T-helper 9 cell (primary cell): ENCODE results near the gene RAC3.

Experiments used
- DNase-seq: peaks from one replicate; pipeline ENCODE4 v3.0.0-alpha.2; 2020

The RAC3 gene

DNA sequence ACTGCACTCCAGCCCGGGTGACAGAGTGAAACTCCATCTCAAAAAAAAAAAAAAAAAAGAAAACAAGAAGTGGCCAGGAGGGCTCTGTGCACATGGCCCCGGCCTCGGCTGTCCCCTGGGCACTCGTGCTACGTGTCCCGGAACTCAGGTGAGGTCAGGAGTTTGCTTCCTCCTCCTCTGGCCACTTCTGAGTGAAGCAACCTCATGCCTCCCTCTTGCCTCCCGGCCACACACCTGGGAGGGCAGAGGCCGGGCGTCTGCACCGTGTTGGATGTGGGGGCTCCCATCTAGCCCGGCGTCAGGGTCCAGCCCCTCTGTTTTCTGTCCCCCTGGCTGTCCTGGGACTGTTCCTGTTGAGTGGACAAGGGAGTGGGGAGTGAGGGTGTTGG, 31.9 kb upstream of the RAC3 start:
- DNase-seq, result no peak

DNA sequence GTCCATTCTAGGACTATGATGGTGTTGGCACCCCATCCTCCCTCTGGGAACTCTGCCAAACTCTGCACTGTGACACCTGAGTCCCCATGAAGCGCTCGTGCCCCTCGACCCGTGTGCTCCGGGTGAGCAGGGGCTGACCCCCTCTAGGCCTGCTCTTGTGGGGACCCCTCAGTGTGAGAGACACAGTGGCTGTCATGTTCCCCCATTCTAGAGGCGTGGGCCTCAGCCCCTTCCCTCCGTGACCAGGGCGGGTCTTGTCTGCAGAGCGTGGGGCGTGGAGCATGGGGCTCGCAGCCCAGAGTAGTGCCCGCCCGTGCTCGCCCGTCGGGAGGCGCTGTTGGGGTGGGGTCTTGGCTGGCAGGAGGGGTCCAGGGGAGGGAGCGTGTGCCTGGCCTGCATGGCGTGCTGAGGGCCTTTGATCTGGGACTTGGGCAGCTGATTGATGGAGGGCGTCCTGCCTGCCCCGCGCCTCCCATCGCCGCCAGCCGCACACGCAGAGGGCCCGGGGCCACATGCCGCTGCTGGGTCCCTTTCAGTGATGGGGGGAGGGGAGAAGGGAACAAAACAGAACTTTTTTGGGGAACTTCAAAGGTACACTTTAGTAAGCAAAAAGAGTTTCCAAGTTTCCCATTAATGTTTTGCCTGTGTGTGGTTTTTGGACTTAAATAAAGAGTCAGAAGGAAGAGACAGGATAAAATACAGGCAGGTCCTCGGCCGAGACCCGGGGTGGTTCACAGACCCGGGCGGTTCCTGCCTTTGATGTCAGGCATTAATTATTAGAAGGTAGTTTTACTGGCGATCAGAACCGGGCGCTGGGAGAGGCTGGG, 31.3 kb upstream of the RAC3 start:
- no peak for DNase-seq

DNA sequence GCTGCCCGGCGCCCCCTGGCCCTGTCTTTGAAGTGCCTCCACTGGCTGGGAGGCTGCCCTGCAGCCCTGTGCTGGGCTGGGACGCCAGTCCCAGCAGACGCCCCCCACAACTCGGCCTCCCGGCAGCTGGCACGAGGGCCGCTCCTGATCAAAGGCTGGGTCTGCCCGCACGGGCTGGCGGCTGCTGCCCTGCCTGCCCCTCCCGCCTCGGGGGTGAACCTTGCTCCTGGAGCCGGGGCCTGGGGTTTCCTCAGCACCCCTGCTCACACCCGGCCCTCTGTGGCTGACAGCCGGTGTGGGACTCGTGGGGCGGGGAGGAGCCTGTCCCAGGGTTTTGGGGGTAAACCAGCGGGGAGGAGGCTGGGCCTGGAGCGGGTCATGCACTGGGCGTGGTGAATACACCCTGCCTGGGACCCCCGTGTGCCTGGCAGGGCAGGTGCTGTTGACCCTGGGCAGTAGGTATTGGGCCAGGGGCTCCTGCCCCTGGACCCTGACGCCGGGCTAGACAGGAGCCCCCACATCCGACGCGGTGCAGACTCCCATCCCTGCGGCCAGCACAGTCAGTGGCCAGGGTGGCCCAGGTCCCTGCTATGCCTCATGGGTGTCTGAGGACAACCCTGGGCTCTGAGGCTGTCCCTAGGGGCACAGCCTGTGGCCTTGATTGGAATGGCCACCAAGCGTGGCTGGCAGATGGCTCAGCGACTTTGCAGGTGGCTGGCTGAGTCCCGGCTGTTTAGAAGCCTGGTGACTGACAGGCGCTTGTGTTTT, 30.5 kb upstream of the RAC3 start:
- DNase-seq, result no peak

DNA sequence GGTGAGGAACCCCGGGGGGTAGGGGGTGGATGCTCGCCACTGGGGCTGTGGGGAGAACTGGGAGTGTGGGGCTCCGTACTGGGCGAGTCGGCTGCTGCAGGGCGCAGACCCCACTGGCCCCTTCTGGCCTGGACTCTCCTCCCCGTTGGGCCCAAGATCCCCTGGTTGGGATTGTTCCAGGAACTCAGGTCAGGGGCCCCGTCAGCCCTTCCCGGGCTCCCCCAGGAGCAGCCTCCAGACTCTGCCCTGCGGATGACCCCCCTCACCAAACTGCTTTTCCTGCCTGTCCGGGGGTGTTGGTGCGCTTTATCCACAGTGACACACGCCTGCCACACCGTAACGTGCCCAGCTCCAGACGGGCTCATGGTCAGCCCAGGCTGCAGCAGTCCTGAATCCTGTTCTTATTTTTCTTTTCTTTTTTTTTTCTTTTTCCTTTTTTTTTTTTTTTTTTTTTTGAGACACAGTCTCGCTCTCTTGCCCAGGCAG, 29.9 kb upstream of the RAC3 start:
- DNase-seq, result no peak

DNA sequence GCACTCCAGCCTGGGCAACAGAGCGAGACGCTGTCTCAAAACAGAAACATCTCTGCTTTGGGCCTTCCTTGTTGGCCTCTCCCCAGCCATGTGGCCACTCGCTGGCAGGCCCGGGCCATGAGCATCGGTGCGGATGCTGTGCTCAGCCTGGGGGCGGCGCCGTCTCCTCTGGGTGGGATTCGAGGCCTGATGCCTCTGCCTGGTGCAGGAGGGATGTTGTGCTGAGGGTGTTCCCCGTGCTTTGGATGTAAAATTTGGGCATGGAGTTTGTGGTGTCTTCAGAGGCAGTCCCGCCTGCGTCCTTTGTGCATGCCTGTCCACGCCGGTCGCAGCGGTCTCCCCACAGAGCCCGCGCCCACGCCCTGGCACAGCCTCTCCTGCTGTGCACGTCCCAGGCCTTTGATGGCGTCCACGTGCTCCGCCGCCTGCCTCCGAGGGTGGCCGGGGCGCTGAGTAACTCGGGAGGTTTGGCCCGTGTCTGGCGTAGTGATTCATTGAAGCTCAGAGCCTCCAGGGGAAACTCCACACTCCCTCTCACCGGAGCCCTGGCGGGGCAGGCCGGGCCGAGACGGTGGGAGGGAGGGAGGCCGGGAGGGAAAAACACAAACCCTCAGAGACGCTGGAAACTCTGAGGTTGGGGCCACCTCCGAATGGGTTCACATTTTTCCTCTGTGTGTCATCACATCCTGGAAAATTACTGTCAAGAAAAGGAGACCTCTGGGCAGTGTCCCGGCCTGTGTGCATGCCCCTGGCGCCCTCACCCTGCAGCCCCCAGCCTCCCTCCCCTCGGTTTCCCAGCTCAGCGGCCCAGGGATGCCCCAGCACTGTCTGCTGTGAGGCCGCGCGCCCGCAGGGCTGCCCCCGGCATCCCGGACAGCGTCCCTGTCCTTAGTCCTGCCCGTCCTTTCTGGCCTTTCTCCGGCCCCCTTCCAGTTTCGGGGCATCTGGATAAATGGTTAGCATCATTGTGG, 27.8 kb upstream of the RAC3 start:
- no peak for DNase-seq

DNA sequence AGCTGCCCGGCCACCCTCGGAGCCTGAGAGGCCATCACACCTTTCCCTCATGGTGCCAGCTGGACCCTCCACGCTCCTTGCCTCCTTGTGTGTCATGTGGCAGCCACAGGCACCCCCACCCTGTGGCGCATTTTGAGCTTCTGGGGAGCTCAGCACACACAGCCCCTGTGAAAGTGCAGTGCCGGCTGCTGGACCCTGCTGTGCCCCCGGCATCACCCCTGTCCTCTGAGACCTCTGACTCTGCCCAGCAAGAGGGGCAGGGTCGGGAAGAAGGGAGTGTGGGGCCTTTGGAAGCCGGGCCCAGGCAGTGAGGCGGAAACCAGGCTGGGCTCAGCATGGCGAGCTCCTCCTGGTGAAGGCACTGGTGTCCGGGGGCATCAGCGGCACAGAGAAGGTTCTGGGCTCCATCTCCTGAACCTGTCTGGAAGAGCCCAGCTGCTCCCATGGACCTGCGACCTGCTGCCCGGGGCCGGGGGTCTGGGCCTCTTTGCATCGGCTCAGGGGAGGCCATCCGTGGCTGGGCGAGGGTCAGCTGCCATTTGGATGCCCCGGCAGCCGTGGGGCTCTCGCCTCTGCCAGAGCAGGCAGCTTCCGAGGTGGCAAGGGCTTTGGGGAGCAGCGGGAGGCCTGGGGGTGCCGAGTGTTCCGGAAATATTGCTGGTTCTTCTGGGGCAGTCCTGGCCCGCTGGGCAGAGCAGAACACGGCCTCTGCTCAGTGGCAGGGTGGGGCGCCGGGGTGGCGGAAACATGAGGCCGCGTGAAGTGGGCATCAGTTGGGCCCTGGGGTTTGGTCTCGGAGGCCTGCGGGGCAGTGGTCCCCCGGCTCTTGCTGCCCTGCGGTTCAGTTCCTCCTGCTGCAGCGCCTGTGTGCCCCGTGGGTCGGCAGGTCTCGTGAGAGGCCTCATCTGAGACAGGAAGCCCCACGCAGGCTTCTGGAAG, 26.7 kb upstream of the RAC3 start:
- no peak for DNase-seq

DNA sequence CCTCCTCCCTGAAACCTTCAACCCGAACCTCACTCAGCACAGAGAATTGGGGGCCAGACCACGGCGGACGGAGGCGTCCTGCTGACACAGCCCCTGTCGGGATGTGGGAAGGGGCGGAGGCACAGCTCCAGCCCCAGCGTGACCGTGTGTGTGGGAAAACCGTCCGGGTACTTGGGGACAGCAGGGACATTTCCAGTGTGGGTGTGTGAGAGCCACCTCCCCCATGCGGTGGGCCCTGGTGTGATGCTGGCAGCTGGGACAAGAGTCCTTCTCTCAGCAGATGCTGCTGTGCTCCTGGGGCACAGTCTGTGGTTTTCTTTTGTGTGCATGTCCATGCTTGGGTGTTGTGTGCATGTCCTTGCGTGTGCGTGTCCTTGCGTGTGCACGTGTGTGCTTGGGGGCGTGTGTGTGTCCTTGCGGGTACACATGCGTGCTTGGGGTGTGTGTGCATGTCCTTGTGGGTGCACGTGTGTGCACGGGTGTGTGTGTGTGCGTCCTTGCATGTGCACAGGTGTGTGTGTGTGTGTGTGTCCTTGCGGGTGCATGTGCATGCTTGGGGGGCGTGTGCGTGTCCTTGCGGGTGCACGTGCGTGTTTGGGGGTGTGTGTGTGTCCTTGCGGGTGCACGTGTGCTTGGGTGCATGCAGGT, 25.7 kb upstream of the RAC3 start:
- no peak for DNase-seq

DNA sequence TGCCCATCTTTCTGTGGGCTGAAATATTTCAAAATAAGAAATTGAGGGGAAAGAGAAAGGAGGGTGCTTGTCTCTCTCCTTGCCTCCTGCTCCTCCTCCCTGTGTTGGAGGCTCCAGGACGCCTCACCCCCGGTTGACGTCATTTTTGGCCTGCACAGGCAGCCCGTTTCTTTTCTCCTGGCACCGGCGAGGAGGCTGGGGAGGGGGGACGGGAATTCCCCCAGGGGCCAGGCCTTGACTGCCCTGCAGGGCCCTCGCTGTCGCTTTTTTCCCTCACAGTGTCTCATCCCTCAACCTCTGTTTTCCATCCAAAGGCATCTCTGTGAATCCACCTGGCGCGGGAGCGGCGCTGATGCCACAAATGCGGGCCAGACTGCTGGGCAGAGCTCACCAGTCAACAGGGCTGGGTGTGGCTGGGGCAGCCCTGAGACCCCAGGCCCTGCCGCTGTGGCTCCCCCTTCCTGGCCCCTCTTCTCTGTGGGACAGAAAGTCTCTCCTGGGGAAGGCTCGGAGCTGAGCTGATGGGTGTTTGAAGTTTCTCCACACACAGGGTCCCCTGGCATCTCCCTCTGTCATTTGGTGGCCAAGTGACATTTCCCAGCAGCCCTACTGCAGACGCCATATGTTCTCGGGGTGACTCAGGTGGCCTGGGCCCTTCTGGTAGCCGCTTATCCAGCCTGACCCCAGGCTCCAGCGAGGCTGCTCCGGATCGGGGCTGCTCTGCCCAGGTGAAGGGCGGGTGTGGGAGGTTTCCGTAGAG, 24.8 kb upstream of the RAC3 start:
- DNase-seq, result no peak

DNA sequence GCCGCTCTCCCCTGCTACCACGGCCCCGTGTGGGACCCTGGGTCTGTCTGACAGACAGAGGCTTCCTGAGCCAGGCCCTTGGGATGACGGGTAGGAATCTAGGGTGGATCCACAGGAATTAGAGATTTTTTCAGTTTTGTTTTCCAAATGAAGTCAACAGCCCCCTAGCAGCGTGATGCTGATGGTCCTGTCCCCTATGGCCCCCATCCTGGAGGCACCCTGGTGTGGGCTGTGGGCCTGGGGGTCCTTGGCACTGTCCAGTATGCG, 24.3 kb upstream of the RAC3 start:
- no peak for DNase-seq

DNA sequence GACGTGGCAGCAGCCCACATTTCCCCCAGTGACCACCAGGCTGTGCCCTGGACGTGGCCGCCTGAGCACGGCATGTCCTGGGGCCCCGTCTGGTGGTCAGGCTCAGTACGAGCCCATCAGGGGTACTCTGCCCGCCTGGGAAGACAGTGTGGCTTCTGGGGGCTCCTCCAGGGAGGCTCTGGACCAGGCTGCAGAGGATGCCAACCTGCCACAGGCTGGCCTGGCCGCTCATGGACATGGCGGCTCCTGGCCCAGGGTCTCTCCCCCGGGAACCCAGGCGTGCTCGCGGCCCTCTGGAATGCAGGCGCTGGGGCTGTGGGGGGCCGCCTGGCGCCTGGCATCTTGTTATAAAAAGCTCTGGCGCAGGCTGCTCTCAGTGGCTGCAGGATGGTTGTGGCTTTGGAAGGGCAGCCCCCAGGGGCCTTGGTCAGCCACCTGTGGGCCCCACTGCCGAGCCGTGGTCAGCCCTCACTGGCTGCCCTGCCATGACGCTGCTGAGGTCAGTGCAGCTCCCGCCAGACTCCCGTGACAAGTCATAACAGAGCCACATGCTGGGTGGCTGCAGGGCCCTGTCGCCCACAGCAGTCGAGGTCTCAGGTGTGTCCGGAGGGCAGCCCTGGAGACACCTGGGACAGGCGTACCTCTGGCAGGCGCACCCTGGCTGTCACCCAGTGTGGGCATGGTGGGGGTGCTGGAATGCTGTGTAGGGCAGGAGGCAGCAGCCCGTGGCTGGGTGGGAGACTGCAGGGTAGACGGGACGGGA, 23.8 kb upstream of the RAC3 start:
- no peak for DNase-seq

DNA sequence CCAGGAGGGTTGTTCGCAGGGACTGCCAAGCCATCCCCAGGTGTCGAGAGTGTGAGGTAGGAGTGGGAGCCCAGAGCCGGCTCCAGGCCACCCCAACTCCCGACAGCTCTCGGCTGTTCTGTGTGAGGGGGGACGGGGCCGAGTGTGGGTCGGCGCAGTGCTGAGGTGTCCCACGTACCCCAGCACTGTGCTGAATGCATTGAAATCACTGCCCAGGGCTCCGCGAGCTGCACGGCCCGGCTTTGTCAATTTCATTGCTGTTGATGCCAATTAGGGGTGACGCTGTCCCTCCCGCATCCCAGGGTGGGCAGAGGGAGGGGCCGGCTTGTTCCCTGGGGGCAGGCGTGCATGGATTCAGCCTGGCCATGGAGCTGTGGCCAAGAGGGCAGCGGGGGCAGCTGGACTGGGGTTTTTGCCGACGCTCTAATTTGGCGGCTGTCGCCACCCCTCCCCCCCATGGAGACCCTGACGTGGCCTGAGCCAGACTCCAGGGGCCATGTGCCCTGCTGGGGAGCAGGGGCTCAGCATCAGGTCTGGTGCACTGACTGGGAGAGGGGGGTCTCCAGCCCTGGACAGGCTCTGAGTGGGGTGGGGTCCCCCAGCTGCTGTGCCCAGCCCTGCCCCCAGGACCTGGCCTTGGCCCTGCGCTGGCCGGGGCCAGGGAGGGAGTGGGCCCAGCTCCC, 23.1 kb upstream of the RAC3 start:
- no peak for DNase-seq

DNA sequence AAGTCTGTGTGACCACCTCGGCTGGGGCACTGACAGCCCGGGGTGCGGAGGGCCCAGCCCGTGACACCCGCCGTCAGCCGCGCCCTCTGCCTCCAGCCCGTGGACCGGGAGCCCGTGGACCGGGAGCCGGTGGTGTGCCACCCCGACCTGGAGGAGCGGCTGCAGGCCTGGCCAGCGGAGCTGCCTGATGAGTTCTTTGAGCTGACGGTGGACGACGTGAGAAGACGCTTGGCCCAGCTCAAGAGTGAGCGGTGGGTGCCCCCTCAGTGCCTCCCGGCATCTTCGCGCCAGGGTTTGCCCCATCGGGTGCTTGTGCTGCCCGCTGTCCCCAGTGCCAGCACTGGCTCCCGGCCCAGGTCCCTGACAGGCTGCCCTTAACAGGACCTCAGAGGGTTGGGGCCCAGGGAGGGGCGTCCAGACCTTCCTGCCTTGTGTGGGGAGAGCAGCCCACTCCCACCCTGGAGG, 22.5 kb upstream of the RAC3 start:
- DNase-seq, result no peak

DNA sequence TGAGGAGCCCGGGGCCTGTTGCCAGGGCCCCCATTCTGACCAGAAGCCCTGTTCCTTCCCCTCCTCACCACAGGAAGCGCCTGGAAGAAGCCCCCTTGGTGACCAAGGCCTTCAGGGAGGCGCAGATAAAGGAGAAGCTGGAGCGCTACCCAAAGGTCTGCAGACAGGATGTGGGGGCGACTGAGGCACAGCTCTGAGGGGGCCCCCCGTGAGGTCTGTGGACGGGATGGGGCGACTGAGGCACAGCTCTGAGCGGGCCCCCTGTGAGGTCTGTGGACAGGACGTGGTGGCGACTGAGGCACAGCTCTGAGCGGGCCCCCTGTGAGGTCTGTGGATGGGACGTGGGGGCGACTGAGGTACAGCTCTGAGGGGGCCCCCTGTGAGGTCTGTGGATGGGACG, 22.1 kb upstream of the RAC3 start:
- no peak for DNase-seq

DNA sequence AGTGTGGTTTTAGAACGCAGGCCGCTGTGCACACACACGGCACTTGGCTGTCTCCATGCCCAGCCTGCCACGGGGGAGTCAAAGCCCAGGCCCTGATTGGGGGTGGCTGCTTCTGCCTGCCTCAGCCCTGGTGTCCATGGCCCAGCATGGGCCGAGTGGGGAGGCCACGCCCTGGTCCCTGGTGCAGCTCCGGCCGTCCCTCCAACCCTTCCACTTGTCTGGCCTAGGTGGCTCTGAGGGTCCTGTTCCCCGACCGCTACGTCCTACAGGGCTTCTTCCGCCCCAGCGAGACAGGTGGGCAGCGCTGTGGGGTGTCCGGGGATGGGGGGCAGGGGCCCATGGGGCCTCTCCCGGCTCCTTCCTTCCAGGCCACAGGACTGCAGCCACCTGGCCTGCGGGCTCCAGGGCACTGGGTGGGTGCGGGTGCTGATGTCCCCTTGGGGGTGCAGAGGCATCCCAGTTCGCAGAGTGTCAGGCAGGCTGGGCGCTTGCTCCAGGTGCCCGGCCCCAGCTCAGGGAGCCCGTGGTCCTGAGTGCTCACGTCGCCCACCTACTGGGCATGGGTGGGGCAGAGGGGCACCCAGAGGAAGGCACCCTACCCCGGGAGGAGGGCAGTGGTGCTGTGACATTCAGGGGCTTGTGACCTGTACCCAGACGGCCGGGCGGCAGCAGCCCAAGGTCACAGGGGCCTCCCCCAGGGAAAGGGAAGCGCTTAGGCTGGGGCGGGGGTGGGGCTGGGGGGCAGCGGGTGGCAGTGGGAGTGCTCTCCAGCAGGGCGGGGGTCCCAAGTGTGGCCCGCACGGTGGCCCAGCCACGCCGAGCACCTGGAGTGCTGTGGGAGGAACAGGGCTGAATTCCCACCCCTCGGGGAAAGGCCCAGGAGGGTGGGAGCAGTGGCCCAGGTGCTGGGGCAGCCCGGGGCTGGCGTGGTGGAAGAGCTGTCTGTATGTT, 20.6 kb upstream of the RAC3 start:
- no peak for DNase-seq

DNA sequence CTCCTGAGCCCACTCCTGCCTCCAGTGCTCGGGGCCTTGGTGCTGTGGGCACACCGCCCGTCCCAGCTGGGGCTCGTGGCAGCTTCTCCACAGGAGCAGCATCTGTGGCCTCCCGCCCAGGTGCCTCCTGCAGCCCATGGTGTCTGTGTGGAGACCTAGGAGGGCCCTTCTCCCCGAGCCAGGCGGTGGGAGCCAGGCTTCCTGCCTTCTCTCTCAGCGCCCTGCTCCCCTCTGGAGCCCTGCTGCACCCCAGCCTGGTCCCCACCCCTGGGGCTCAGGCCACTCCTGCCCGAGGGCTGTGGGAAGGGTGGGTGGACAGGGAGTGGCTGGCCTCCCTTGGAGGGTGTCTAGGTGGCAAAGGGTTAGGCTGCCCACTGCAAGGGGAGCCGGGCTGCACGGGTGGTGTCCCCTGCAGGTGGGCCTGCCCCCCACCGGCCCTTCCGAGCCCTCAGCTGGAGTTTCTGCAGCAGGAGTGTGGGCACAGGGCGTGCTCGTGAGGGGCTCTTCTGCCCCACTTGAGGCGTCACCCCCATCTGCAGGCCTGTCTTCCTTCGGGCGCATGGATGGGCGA, 19.8 kb upstream of the RAC3 start:
- no peak for DNase-seq

DNA sequence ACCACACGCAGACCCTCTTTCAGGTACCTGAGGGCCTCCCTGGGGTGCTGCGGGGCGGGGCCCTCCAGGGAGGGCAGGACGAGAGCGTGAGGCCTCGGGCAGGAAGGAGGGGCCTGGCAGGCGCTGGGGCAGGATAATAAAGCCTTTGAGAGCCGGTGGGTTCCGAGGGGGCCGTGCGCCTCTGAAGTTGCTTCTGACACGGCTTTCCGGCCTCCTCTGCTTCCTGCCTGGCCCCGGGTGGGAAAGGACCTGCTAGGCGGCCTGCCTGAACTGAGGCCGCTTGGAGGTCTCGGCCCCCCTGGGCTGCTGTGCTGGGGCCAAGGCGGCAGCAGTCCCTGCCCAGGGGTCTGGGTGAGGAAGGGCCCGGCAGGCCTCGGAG, 19.2 kb upstream of the RAC3 start:
- no peak for DNase-seq

DNA sequence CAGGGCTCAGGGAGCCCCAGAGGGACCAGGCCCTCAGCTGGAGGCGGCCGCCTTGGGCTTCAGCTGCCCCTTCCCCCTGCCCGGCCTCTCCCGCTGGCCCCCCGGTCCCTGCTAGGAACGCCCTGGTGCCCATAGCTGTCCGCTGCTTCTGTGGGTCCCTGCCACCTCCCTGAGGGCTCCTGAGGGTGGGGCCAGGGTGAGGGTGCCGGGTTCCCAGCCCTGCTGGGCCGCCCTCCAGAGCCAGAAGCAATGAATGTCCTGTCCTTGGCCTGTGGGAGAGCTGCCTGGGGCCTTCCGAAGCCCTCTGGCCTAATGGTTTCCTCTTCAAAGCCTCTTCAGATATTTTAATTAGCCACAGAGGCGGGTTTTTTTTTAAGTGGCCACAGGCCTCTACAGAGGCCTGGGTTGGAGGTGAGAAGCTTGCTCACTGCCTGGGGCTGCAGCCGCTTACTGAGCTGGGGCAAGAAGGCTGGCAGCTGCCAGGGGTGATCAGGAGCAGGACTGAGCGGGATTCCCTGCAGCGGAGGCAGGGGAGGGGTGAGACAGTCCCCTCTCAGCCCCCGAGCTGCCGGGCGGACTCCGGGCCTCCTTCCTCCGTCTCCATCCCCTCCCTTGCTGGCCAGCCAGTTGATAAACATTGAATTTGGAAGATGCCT, 18.7 kb upstream of the RAC3 start:
- no peak for DNase-seq
